ENCODE measurements around the gene KCNIP1.

The KCNIP1 gene

GRCh38 chr5:170489199-170489598, 14.6 kb upstream of the KCNIP1 start:
- H3K27me3 Mint-ChIP-seq, result peaks cover 20% of the 10 kb centered on the region
- H3K9me3 Mint-ChIP-seq, result peaks cover 1% of the 10 kb centered on the region
- H3K4me1 Mint-ChIP-seq, result peaks cover 3% of the 10 kb centered on the region
- no peaks in the 10 kb centered on the region for H3K36me3 Mint-ChIP-seq
- no peak overlapping the region for H3K27ac Mint-ChIP-seq
- DNase-seq (ENCODE audit: low spot score in 2 of 2) (no peak), ATAC-seq (ENCODE audit: low read depth) (no peak)
- H3K4me3 Mint-ChIP-seq, result no peak overlapping the region

GRCh38 chr5:170490381-170490780, 13.4 kb upstream of the KCNIP1 start:
- Mint-ChIP-seq H3K9me3 (peaks cover 1% of the 10 kb centered on the region), H3K36me3 (no peaks in the 10 kb centered on the region), H3K27ac (no peak overlapping the region), H3K27me3 (peaks cover 19% of the 10 kb centered on the region), H3K4me1 (no peaks in the 10 kb centered on the region), H3K4me3 (no peak overlapping the region)
- DNase-seq (ENCODE audit: low spot score in 2 of 2) (no peak), ATAC-seq (ENCODE audit: low read depth) (no peak)

GRCh38 chr5:170491479-170491878, 12.3 kb upstream of the KCNIP1 start:
- Mint-ChIP-seq H3K27ac (no peak overlapping the region), H3K4me3 (no peak overlapping the region), H3K4me1 (no peaks in the 10 kb centered on the region), H3K36me3 (no peaks in the 10 kb centered on the region), H3K9me3 (no peaks in the 10 kb centered on the region), H3K27me3 (peaks cover 18% of the 10 kb centered on the region)
- ATAC-seq (ENCODE audit: low read depth) (no peak), DNase-seq (ENCODE audit: low spot score in 2 of 2) (no peak)

- ATAC-seq (ENCODE audit: low read depth) (no peak), DNase-seq (ENCODE audit: low spot score in 2 of 2) (no peak)
- H3K4me3 Mint-ChIP-seq, result no peak overlapping the region
- no peak overlapping the region for H3K27ac Mint-ChIP-seq
- H3K9me3 Mint-ChIP-seq, result no peaks in the 10 kb centered on the region
- H3K36me3 Mint-ChIP-seq, result no peaks in the 10 kb centered on the region
- peaks cover 24% of the 10 kb centered on the region for H3K27me3 Mint-ChIP-seq
- H3K4me1 Mint-ChIP-seq, result no peaks in the 10 kb centered on the region
Observed at GRCh38 chr5:170493028-170493820, 10.6 kb upstream of the KCNIP1 start.

GRCh38 chr5:170494041-170494440, 9.8 kb upstream of the KCNIP1 start:
- DNase-seq (ENCODE audit: low spot score in 2 of 2) (no peak), ATAC-seq (ENCODE audit: low read depth) (no peak)
- H3K36me3 Mint-ChIP-seq, result no peaks in the 10 kb centered on the region
- H3K27ac Mint-ChIP-seq, result no peak overlapping the region
- no peaks in the 10 kb centered on the region for H3K4me1 Mint-ChIP-seq
- H3K27me3 Mint-ChIP-seq, result peaks cover 21% of the 10 kb centered on the region
- no peaks in the 10 kb centered on the region for H3K9me3 Mint-ChIP-seq
- H3K4me3 Mint-ChIP-seq, result no peak overlapping the region

- Mint-ChIP-seq H3K4me1 (no peaks in the 10 kb centered on the region), H3K36me3 (peaks cover 2% of the 10 kb centered on the region), H3K9me3 (peaks cover 2% of the 10 kb centered on the region), H3K27ac (no peak overlapping the region), H3K4me3 (no peak overlapping the region), H3K27me3 (peaks cover 26% of the 10 kb centered on the region)
- DNase-seq (ENCODE audit: low spot score in 2 of 2), result no peak
- ATAC-seq (ENCODE audit: low read depth), result no peak
Observed at GRCh38 chr5:170495825-170496661, 7.8 kb upstream of the KCNIP1 start.

GRCh38 chr5:170496662-170497028, 7.2 kb upstream of the KCNIP1 start:
- H3K36me3 Mint-ChIP-seq, result peaks cover 2% of the 10 kb centered on the region
- no peak overlapping the region for H3K4me3 Mint-ChIP-seq
- H3K9me3 Mint-ChIP-seq, result peaks cover 2% of the 10 kb centered on the region
- H3K4me1 Mint-ChIP-seq, result no peaks in the 10 kb centered on the region
- DNase-seq (ENCODE audit: low spot score in 2 of 2) (no peak), ATAC-seq (ENCODE audit: low read depth) (no peak)
- H3K27me3 Mint-ChIP-seq, result peaks cover 28% of the 10 kb centered on the region
- H3K27ac Mint-ChIP-seq, result no peak overlapping the region

- Mint-ChIP-seq H3K27ac (no peak overlapping the region), H3K27me3 (peaks cover 31% of the 10 kb centered on the region), H3K4me3 (no peak overlapping the region), H3K4me1 (no peaks in the 10 kb centered on the region), H3K9me3 (peaks cover 2% of the 10 kb centered on the region), H3K36me3 (peaks cover 2% of the 10 kb centered on the region)
- no peak for DNase-seq (ENCODE audit: low spot score in 2 of 2)
- no peak for ATAC-seq (ENCODE audit: low read depth)
Observed at GRCh38 chr5:170497311-170498038, 6.3 kb upstream of the KCNIP1 start.

- H3K36me3 Mint-ChIP-seq, result peaks cover 2% of the 10 kb centered on the region
- no peak for ATAC-seq (ENCODE audit: low read depth)
- peaks cover 2% of the 10 kb centered on the region for H3K9me3 Mint-ChIP-seq
- H3K27me3 Mint-ChIP-seq, result peaks cover 32% of the 10 kb centered on the region
- no peak overlapping the region for H3K4me3 Mint-ChIP-seq
- H3K27ac Mint-ChIP-seq, result no peak overlapping the region
- no peak for DNase-seq (ENCODE audit: low spot score in 2 of 2)
- H3K4me1 Mint-ChIP-seq, result no peaks in the 10 kb centered on the region
Observed at GRCh38 chr5:170498811-170499351, 4.9 kb upstream of the KCNIP1 start.

- H3K4me1 Mint-ChIP-seq, result no peaks in the 10 kb centered on the region
- peaks cover 2% of the 10 kb centered on the region for H3K36me3 Mint-ChIP-seq
Observed at GRCh38 chr5:170499621-170500020, 4.2 kb upstream of the KCNIP1 start.

GRCh38 chr5:170501361-170501760, 2.5 kb upstream of the KCNIP1 start:
- DNase-seq (ENCODE audit: low spot score in 2 of 2) (no peak), ATAC-seq (ENCODE audit: low read depth) (no peak)
- no peaks in the 10 kb centered on the region for H3K4me1 Mint-ChIP-seq
- no peak overlapping the region for H3K4me3 Mint-ChIP-seq
- H3K27ac Mint-ChIP-seq, result no peak overlapping the region
- H3K36me3 Mint-ChIP-seq, result peaks cover 2% of the 10 kb centered on the region
- peaks cover 33% of the 10 kb centered on the region for H3K27me3 Mint-ChIP-seq
- peaks cover 2% of the 10 kb centered on the region for H3K9me3 Mint-ChIP-seq

More at GRCh38 chr5:170499621-170500020, 4.2 kb upstream of the KCNIP1 start:
- Mint-ChIP-seq H3K9me3 (peaks cover 2% of the 10 kb centered on the region), H3K27ac (no peak overlapping the region), H3K27me3 (peaks cover 28% of the 10 kb centered on the region), H3K4me3 (no peak overlapping the region)
- no peak for DNase-seq (ENCODE audit: low spot score in 2 of 2)
- ATAC-seq (ENCODE audit: low read depth), result no peak

- ATAC-seq (ENCODE audit: low read depth) (no peak), DNase-seq (ENCODE audit: low spot score in 2 of 2) (no peak)
- Mint-ChIP-seq H3K36me3 (peaks cover 2% of the 10 kb centered on the region), H3K27me3 (peaks cover 27% of the 10 kb centered on the region), H3K9me3 (peaks cover 2% of the 10 kb centered on the region), H3K4me1 (no peaks in the 10 kb centered on the region), H3K4me3 (peak overlapping the region; percentile 16), H3K27ac (no peak overlapping the region)
Observed at GRCh38 chr5:170501931-170502330, 1.9 kb upstream of the KCNIP1 start.

- Mint-ChIP-seq H3K27ac (no peak overlapping the region), H3K4me1 (no peaks in the 10 kb centered on the region), H3K4me3 (no peak overlapping the region), H3K9me3 (no peaks in the 10 kb centered on the region), H3K27me3 (peaks cover 23% of the 10 kb centered on the region), H3K36me3 (no peaks in the 10 kb centered on the region)
- ATAC-seq (ENCODE audit: low read depth), result no peak
- DNase-seq (ENCODE audit: low spot score in 2 of 2), result no peak
Observed at GRCh38 chr5:170504616-170505266, 921 bp downstream of the KCNIP1 start.

All from memory B cell (primary cell).